WTC11 (cell line): Measurements from ENCODE around the gene HOXC4.
"Not testable (repeated sequence)": the region's sequence is repeated elsewhere in the genome, so short reads cannot be mapped to it uniquely, and the experiment has no call there.

ENCODE experiments used
- HMGA2 ChIP-seq: fragments of 250-450 bp; sonication (Bioruptor Pico); IDR thresholded peaks from 2 replicates; pipeline ENCODE4 v1.4.0; 2021; ENCODE audit warnings: mild to moderate bottlenecking, moderate library complexity
- KAT7 ChIP-seq: sonication (generic); formaldehyde crosslinking; IDR thresholded peaks from 2 replicates; pipeline ENCODE4 v1.8.1; 2023; ENCODE audit warnings: missing genetic modification reagents, mild to moderate bottlenecking, borderline replicate concordance
- RORB ChIP-seq: fragments of 250-450 bp; sonication (Bioruptor Pico); IDR thresholded peaks from 2 replicates; pipeline ENCODE4 v1.9.0; 2021; ENCODE audit warnings: mild to moderate bottlenecking
- TEAD4 ChIP-seq: sonication (generic); formaldehyde crosslinking; IDR thresholded peaks from 2 replicates; pipeline ENCODE4 v1.8.0; 2022; ENCODE audit warnings: mild to moderate bottlenecking, missing genetic modification reagents
- TP53 ChIP-seq: sonication (generic); formaldehyde crosslinking; IDR thresholded peaks from 2 replicates; pipeline ENCODE4 v1.8.1; 2023; ENCODE audit warnings: mild to moderate bottlenecking, missing genetic modification reagents
- ZNF263 ChIP-seq: sonication (generic); formaldehyde crosslinking; IDR thresholded peaks from 2 replicates; pipeline ENCODE4 v1.8.1; 2022; ENCODE audit warnings: low read depth, mild to moderate bottlenecking, moderate library complexity, missing genetic modification reagents
- TF ChIP-seq, protein P1 (sequence below): fragments of 200-600 bp; IDR thresholded peaks from 2 replicates; pipeline ENCODE4 v1.8.0; 2022; ENCODE audit warnings: antibody characterized with exemption
- TF ChIP-seq, protein P2 (sequence below): sonication (generic); formaldehyde crosslinking; IDR thresholded peaks from 2 replicates; pipeline ENCODE4 v1.8.0; 2023; ENCODE audit warnings: missing genetic modification reagents, mild to moderate bottlenecking, borderline replicate concordance
- TF ChIP-seq, protein P3 (sequence below): sonication (generic); formaldehyde crosslinking; IDR thresholded peaks from 2 replicates; pipeline ENCODE4 v1.8.0; 2022; ENCODE audit warnings: mild to moderate bottlenecking, missing genetic modification reagents

DNA sequence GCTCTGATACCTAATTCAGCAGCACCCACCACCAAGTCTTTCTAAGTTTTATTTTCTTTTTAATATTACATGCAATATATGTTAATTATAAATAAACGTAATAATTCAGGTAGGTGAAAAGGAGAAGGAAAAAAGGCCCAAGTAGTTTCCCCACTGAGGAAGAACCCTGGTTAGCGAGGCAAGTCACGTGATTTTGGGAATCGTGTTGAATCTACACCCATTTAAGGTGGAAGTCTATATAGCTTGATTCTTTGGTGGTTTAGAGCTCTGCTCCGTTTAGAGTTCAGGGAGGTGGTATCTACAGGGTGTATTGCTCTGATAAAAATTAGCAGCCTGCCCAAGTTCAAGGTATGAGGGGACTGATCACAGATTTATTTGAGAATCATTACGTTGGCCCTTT lies 47.0 kb downstream of the HOXC4 start:
- TF ChIP-seq HMGA2 (CRISPR knock-in tag); ZNF263; TP53 (CRISPR knock-in tag); RORB (CRISPR knock-in tag); TEAD4 (CRISPR knock-in tag); KAT7: not testable (repeated sequence)
- TF ChIP-seq, protein P1, sequence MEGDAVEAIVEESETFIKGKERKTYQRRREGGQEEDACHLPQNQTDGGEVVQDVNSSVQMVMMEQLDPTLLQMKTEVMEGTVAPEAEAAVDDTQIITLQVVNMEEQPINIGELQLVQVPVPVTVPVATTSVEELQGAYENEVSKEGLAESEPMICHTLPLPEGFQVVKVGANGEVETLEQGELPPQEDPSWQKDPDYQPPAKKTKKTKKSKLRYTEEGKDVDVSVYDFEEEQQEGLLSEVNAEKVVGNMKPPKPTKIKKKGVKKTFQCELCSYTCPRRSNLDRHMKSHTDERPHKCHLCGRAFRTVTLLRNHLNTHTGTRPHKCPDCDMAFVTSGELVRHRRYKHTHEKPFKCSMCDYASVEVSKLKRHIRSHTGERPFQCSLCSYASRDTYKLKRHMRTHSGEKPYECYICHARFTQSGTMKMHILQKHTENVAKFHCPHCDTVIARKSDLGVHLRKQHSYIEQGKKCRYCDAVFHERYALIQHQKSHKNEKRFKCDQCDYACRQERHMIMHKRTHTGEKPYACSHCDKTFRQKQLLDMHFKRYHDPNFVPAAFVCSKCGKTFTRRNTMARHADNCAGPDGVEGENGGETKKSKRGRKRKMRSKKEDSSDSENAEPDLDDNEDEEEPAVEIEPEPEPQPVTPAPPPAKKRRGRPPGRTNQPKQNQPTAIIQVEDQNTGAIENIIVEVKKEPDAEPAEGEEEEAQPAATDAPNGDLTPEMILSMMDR = not testable (repeated sequence)
- TF ChIP-seq, protein P2, sequence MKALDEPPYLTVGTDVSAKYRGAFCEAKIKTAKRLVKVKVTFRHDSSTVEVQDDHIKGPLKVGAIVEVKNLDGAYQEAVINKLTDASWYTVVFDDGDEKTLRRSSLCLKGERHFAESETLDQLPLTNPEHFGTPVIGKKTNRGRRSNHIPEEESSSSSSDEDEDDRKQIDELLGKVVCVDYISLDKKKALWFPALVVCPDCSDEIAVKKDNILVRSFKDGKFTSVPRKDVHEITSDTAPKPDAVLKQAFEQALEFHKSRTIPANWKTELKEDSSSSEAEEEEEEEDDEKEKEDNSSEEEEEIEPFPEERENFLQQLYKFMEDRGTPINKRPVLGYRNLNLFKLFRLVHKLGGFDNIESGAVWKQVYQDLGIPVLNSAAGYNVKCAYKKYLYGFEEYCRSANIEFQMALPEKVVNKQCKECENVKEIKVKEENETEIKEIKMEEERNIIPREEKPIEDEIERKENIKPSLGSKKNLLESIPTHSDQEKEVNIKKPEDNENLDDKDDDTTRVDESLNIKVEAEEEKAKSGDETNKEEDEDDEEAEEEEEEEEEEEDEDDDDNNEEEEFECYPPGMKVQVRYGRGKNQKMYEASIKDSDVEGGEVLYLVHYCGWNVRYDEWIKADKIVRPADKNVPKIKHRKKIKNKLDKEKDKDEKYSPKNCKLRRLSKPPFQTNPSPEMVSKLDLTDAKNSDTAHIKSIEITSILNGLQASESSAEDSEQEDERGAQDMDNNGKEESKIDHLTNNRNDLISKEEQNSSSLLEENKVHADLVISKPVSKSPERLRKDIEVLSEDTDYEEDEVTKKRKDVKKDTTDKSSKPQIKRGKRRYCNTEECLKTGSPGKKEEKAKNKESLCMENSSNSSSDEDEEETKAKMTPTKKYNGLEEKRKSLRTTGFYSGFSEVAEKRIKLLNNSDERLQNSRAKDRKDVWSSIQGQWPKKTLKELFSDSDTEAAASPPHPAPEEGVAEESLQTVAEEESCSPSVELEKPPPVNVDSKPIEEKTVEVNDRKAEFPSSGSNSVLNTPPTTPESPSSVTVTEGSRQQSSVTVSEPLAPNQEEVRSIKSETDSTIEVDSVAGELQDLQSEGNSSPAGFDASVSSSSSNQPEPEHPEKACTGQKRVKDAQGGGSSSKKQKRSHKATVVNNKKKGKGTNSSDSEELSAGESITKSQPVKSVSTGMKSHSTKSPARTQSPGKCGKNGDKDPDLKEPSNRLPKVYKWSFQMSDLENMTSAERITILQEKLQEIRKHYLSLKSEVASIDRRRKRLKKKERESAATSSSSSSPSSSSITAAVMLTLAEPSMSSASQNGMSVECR = not testable (repeated sequence)
- TF ChIP-seq, protein P3, sequence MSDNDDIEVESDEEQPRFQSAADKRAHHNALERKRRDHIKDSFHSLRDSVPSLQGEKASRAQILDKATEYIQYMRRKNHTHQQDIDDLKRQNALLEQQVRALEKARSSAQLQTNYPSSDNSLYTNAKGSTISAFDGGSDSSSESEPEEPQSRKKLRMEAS (CRISPR knock-in tag) = not testable (repeated sequence)
